Neutrophil (primary cell): Measurements from ENCODE around the gene NR3C2.

ENCODE experiments used
- H3K27ac ChIP-seq: fragments of 200-600 bp; sonication (generic); 2 replicates; pipeline ENCODE4 v1.5.1; 2016; ENCODE audit warnings: mild to moderate bottlenecking, moderate library complexity
- H3K27me3 ChIP-seq: fragments of 200-600 bp; sonication (generic); 2 replicates; pipeline ENCODE4 v1.6.0; 2016; ENCODE audit warnings: mild to moderate bottlenecking
- H3K36me3 ChIP-seq: fragments of 200-600 bp; sonication (generic); 2 replicates; pipeline ENCODE4 v1.5.1; 2017
- H3K4me1 ChIP-seq, 2 experiments: fragments of 200-600 bp in 1 of 2; sonication (generic) in 1 of 2; 1 replicate in 1 of 2; 2 replicates in 1 of 2; pipeline versions ENCODE4 v1.5.1 to v1.6.1; 2013 to 2016; ENCODE audit warnings: low read depth in 1 of 2, low read length in 1 of 2, mild to moderate bottlenecking in 1 of 2, moderate library complexity in 1 of 2; ENCODE audit not compliant: control insufficient read depth in 1 of 2, insufficient read depth in 1 of 2
- H3K4me3 ChIP-seq, 2 experiments: fragments of 200-600 bp in 1 of 2; sonication (generic) in 1 of 2; 1 replicate in 1 of 2; 2 replicates in 1 of 2; pipeline ENCODE4 v1.5.1; 2013 to 2016; ENCODE audit warnings: low read depth in 1 of 2, low read length in 1 of 2, mild to moderate bottlenecking in 1 of 2, moderate library complexity in 1 of 2
- H3K9me3 ChIP-seq: fragments of 200-600 bp; sonication (generic); 2 replicates; pipeline ENCODE4 v1.5.1; 2016
- TF ChIP-seq, protein P1 (sequence below): fragments of 200-600 bp; sonication (generic); IDR thresholded peaks from 2 replicates; pipeline ENCODE4 v1.5.1; 2016; ENCODE audit warnings: antibody characterized with exemption

Gene NR3C2

DNA sequence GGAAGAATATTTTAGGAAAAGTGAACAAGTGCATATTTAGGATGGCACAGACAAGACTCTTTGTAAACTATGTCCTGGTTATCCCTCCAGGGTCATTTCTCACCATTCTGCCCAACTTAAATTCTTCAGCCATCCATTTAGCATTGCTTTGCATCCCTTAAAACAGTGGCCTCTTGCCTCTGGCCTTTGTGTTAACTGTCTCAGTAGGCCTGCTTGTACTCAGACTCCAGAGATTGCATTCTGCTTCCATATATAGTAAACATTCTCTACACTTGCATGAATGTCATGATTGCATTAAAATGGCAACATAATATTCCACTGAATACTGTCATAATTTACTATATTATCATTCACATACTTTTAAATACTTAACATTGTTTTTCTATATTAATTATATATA, 43.2 kb downstream of the NR3C2 start:
- no peaks in the 10 kb centered on the region for H3K36me3 ChIP-seq
- H3K27me3 ChIP-seq, result no peaks in the 10 kb centered on the region
- no peak overlapping the region for H3K27ac ChIP-seq
- TF ChIP-seq, protein P1, sequence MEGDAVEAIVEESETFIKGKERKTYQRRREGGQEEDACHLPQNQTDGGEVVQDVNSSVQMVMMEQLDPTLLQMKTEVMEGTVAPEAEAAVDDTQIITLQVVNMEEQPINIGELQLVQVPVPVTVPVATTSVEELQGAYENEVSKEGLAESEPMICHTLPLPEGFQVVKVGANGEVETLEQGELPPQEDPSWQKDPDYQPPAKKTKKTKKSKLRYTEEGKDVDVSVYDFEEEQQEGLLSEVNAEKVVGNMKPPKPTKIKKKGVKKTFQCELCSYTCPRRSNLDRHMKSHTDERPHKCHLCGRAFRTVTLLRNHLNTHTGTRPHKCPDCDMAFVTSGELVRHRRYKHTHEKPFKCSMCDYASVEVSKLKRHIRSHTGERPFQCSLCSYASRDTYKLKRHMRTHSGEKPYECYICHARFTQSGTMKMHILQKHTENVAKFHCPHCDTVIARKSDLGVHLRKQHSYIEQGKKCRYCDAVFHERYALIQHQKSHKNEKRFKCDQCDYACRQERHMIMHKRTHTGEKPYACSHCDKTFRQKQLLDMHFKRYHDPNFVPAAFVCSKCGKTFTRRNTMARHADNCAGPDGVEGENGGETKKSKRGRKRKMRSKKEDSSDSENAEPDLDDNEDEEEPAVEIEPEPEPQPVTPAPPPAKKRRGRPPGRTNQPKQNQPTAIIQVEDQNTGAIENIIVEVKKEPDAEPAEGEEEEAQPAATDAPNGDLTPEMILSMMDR, result no peak
- no peaks in the 10 kb centered on the region for H3K9me3 ChIP-seq
- no peak overlapping the region for H3K4me3 ChIP-seq
- no peaks in the 10 kb centered on the region for H3K4me1 ChIP-seq

DNA sequence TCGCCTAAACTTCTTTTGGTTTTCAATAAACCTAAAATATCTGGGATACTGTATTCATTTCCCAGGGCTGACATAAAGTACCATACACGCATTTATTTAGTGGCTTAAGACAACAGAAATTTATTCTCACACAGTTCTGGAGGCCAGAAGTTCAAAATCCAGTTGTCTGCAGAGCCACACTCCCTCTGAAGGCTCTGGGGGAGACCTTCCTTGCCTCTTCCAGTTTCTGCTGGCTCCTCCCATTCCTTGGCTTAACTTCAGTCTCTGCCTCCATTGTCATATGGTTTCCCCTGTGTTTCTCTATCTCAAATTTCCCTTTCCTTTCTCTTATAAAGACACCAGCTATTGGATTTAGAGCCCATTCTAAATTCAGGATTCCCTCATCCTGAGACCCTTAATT, 44.4 kb downstream of the NR3C2 start:
- Histone ChIP-seq H3K4me1 (no peaks in the 10 kb centered on the region), H3K4me3 (no peak overlapping the region), H3K9me3 (no peaks in the 10 kb centered on the region), H3K27me3 (no peaks in the 10 kb centered on the region), H3K36me3 (no peaks in the 10 kb centered on the region), H3K27ac (no peak overlapping the region)
- TF ChIP-seq, protein P1, result no peak

DNA sequence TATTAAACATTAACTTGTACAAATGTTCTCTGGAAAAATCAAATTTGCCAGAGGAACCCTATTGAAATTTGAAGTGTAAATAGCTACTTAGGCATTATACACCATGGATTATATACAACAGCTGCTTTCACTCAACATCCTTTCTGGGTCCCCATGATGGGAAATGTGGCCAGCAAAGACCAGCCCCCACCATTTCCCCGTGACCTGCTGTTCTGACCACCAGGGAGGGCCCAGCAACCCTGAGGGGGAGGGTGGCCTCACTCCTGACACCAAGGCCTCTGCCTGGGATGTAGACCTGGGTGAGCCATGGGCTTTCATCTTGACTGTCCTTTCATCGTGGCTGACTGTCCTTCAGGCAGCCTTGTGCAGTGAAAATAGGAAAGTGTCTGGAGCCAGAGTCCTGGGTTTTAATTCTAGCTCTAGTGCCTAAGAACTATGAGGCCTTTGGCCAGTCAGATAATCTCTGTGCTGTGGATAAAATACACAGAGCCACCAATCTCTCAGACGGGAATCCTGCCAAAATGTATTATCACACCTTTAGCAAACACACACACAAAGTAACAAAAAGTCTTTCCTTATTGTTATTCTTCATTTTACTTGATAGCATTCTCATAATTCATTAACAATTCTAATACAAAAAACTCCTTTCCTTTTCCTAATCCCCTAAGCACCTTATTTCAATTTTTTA, 45.1 kb downstream of the NR3C2 start:
- H3K9me3 ChIP-seq, result no peaks in the 10 kb centered on the region
- H3K4me3 ChIP-seq, result no peak overlapping the region
- TF ChIP-seq, protein P1, result no peak

DNA sequence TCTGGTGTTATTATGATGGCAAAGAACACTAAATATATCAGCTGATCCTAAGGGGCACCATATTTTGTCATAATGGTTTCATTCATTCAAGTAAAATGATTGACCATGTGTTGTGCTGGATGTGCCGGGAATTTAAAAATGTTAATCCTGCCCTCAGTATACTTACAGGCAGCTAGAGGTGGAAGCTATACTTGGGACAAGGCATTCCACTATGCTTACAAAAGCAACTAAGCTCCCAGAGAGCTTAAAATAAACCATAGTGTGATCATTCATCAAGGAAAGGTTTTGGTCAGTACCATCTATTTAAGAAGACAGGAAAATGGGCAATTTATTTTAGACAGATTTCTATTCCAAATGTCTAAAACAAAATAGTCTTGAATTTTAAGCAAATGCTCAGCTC, 46.4 kb downstream of the NR3C2 start:
- Histone ChIP-seq H3K36me3 (no peaks in the 10 kb centered on the region), H3K27me3 (no peaks in the 10 kb centered on the region), H3K9me3 (no peaks in the 10 kb centered on the region), H3K4me1 (no peaks in the 10 kb centered on the region), H3K27ac (no peak overlapping the region), H3K4me3 (no peak overlapping the region)
- TF ChIP-seq, protein P1, result no peak

More for the DNA sequence above, 45.1 kb downstream of the NR3C2 start:
- Histone ChIP-seq H3K4me1 (no peaks in the 10 kb centered on the region), H3K36me3 (no peaks in the 10 kb centered on the region), H3K27ac (no peak overlapping the region), H3K27me3 (no peaks in the 10 kb centered on the region)

DNA sequence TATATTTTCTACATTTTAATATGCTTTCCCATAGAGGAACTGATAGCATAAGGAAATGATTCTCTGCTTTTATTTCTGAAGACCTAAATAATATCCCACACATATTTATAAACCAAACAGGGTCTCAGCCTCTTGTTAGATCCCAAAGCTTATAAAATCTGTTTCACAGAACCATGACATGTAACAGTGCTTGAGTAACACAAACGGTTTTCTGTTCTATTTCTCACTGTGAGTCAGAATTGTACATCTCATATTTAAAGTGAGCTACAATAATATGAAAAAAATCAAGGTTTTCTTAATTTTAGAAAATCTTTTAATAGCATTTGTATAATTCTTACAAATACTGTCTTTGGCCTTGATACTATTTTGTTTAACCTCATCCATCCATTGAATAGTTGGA, 51.2 kb downstream of the NR3C2 start:
- H3K27ac ChIP-seq, result no peak overlapping the region
- no peaks in the 10 kb centered on the region for H3K4me1 ChIP-seq
- H3K36me3 ChIP-seq, result no peaks in the 10 kb centered on the region
- H3K27me3 ChIP-seq, result no peaks in the 10 kb centered on the region
- H3K9me3 ChIP-seq, result no peaks in the 10 kb centered on the region
- TF ChIP-seq, protein P1, result no peak
- no peak overlapping the region for H3K4me3 ChIP-seq
